GM23248 (cell line): Measurements from ENCODE around the gene VAMP2.

Experiments
- EZH2 ChIP-seq: fragments of 200-600 bp; sonication (generic); IDR thresholded peaks from 2 replicates; pipeline ENCODE4 v1.6.1; 2018; ENCODE audit warnings: antibody characterized with exemption, mild to moderate bottlenecking; ENCODE audit not compliant: insufficient read depth, poor library complexity, severe bottlenecking
- EZH2phosphoT487 ChIP-seq: fragments of 200-600 bp; sonication (generic); IDR thresholded peaks from 2 replicates; pipeline ENCODE4 v1.6.1; 2018; ENCODE audit warnings: antibody characterized with exemption, moderate library complexity, mild to moderate bottlenecking, low read depth; ENCODE audit not compliant: insufficient read depth

- TF ChIP-seq EZH2phosphoT487 (no peak), EZH2 (no peak)
These were observed 30.8 kb downstream of the VAMP2 start for GRCh38 chr17:8131844-8132441.
